Measurements from ENCODE around the gene NSUN5. TPM values are rescaled to one million over a fixed set of nuclear protein-coding genes. Genes with fewer than 3 reads are reported as not detected.

Gene NSUN5
- total RNA-seq, 1 experiment from 2014 or later = 70.4 TPM

DNA sequence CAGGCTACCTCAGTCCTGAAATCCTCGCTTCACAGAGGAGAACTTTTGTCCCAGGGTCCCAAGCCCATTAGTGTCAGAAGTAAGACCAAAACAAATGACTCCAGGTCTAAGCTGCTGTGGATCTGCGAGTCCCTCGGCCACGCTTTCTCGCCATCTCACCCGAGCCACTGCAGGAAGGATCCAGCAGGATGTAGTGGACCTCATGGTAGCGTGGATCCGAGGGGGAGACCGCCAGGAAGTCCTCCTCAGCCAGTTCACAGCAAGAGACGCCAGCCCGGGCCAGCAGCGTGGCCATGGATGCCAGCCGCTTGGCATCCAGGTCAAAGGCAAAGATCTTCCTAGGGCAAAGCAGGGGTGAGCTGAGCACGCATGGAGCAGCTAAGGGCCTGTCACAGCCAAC lies 4.6 kb downstream of the NSUN5 start:
- Histone ChIP-seq H3K9me2 (ENCODE audit: insufficient read depth) (no peaks in the 10 kb centered on the region), H3K4me2 (ENCODE audit: low read length) (no peak overlapping the region), H3K9ac (ENCODE audit: low read length) (no peak overlapping the region), H3K27ac (ENCODE audit: low read depth, low read length) (no peak overlapping the region), H3K79me2 (ENCODE audit: insufficient read depth, low read length) (peaks cover 31% of the 10 kb centered on the region), H3K4me3 (replicated peaks in 1 of 2; ENCODE audit: low read depth in 1 of 2, low read length in 2 of 2) (no peak overlapping the region), H2AFZ (ENCODE audit: low read depth, low read length, poor library complexity, severe bottlenecking) (no peak overlapping the region), H3K36me3 (ENCODE audit: control insufficient read depth in 1 of 2, insufficient read depth in 2 of 2, low read length in 2 of 2) (peaks cover 9 to 19% of the 10 kb centered on the region in 2 experiments; a peak in 3 of 4 replicates), H4K20me1 (ENCODE audit: insufficient read depth) (no peaks in the 10 kb centered on the region), H3K27me3 (ENCODE audit: insufficient read depth, low read length) (no peaks in the 10 kb centered on the region), H3K9me3 (ENCODE audit: control insufficient read depth in 1 of 2, insufficient read depth in 1 of 2, low read depth in 1 of 2, low read length in 2 of 2) (no peaks in the 10 kb centered on the region), H3K4me1 (ENCODE audit: control insufficient read depth in 1 of 2, insufficient read depth in 2 of 2, low read length in 2 of 2) (peaks cover 5 to 16% of the 10 kb centered on the region in 2 experiments)
- RAD21 ChIA-PET (ENCODE audit: low non-redundant PET in 1 of 2, low total read pairs in 2 of 2, uncharacterized antibody in 2 of 2, unreplicated experiment in 2 of 2) = no interaction called here
- CTCF ChIA-PET = no interaction called here
- BruUV-seq (replicated peaks) = no TSS peak
- no peak for DNase-seq (ENCODE audit: low read depth, low spot score)
- intact Hi-C loops (cut with micrococcal nuclease) = no loop called here
- POLR2A ChIA-PET = no interaction called here
- TF ChIP-seq ZNF274 (IDR thresholded peaks at IDR 0.05; ENCODE audit: low read depth, low read length) = no peak
- TF ChIP-seq CBX3 (IDR thresholded peaks at IDR 0.05; ENCODE audit: low read depth) = no peak
- TF ChIP-seq POLR2AphosphoS5 (IDR thresholded peaks at IDR 0.05; ENCODE audit: low read depth, low read length) = no peak
- TF ChIP-seq SRF (IDR thresholded peaks at IDR 0.05; ENCODE audit: low read depth) = no peak
- TF ChIP-seq SIN3A (IDR thresholded peaks at IDR 0.05; ENCODE audit: low read depth) = no peak
- TF ChIP-seq SP1 (IDR thresholded peaks at IDR 0.05; ENCODE audit: low read depth) = no peak
- TF ChIP-seq CTCF (IDR thresholded peaks at IDR 0.05 in 2 of 3, conservative IDR thresholded peaks at IDR 0.05 in 1 of 3; ENCODE audit: borderline replicate concordance in 1 of 3, insufficient read depth in 1 of 3, low read depth in 2 of 3, low read length in 2 of 3) = no peak
- TF ChIP-seq JUND (IDR thresholded peaks at IDR 0.05) = no peak
- no peak for TF ChIP-seq YY1 (IDR thresholded peaks at IDR 0.05; ENCODE audit: extremely low read depth, insufficient replicate concordance, low read depth, low read length)
- TF ChIP-seq ZFX (IDR thresholded peaks at IDR 0.05) = no peak
- TF ChIP-seq FOSL1 (IDR thresholded peaks at IDR 0.05; ENCODE audit: low read depth) = no peak
- no peak for TF ChIP-seq CEBPB (IDR thresholded peaks at IDR 0.05; ENCODE audit: low read depth)
- TF ChIP-seq, protein P1, sequence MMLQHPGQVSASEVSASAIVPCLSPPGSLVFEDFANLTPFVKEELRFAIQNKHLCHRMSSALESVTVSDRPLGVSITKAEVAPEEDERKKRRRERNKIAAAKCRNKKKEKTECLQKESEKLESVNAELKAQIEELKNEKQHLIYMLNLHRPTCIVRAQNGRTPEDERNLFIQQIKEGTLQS (IDR thresholded peaks at IDR 0.05) = no peak
- no peak for TF ChIP-seq ELF1 (IDR thresholded peaks at IDR 0.05; ENCODE audit: borderline replicate concordance, low read depth)
- no peak for TF ChIP-seq POLR2A (IDR thresholded peaks at IDR 0.05; ENCODE audit: borderline replicate concordance, extremely low read depth, insufficient read depth, insufficient read length)
- no peak for TF ChIP-seq EGR1 (IDR thresholded peaks at IDR 0.05; ENCODE audit: low read depth)
- TF ChIP-seq, protein P2, sequence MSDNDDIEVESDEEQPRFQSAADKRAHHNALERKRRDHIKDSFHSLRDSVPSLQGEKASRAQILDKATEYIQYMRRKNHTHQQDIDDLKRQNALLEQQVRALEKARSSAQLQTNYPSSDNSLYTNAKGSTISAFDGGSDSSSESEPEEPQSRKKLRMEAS (IDR thresholded peaks at IDR 0.05) = no peak
- no peak for TF ChIP-seq EZH2 (IDR thresholded peaks at IDR 0.05)
- TF ChIP-seq, protein P3, sequence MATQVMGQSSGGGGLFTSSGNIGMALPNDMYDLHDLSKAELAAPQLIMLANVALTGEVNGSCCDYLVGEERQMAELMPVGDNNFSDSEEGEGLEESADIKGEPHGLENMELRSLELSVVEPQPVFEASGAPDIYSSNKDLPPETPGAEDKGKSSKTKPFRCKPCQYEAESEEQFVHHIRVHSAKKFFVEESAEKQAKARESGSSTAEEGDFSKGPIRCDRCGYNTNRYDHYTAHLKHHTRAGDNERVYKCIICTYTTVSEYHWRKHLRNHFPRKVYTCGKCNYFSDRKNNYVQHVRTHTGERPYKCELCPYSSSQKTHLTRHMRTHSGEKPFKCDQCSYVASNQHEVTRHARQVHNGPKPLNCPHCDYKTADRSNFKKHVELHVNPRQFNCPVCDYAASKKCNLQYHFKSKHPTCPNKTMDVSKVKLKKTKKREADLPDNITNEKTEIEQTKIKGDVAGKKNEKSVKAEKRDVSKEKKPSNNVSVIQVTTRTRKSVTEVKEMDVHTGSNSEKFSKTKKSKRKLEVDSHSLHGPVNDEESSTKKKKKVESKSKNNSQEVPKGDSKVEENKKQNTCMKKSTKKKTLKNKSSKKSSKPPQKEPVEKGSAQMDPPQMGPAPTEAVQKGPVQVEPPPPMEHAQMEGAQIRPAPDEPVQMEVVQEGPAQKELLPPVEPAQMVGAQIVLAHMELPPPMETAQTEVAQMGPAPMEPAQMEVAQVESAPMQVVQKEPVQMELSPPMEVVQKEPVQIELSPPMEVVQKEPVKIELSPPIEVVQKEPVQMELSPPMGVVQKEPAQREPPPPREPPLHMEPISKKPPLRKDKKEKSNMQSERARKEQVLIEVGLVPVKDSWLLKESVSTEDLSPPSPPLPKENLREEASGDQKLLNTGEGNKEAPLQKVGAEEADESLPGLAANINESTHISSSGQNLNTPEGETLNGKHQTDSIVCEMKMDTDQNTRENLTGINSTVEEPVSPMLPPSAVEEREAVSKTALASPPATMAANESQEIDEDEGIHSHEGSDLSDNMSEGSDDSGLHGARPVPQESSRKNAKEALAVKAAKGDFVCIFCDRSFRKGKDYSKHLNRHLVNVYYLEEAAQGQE (IDR thresholded peaks at IDR 0.05; ENCODE audit: low read depth) = no peak
- ATAC-seq = no peak

All from HCT116 (cell line).